GM19238 (cell line): ENCODE data around the gene F8.

Source experiments
- DNase-seq: peaks from one replicate; pipeline ENCODE4 v3.0.0; 2011; ENCODE audit warnings: low spot score; ENCODE audit not compliant: insufficient read length

The F8 gene

GRCh38 chrX:155022585-155022984, at the start of gene F8:
Gene F8 (minus strand): TSS chrX:155022723. CDS start chrX:155022552, 171 bp downstream.
- no peak for DNase-seq

- no peak for DNase-seq
These were observed 49.3 kb upstream of the F8 start for GRCh38 chrX:155071694-155072280.

- peak; percentile 82 for DNase-seq
These were observed 48.6 kb upstream of the F8 start, which contains the start of the genes BRCC3, CMC4 and MTCP1 for GRCh38 chrX:155070975-155071693. Gene BRCC3 (plus strand): TSS chrX:155071508. CDS start chrX:155071528, 20 bp downstream. Gene CMC4 (minus strand): TSS chrX:155071136. CDS start chrX:155064023, 7,113 bp downstream. Gene MTCP1 (minus strand): TSS chrX:155071136. CDS start chrX:155066010, 5,126 bp downstream.

GRCh38 chrX:155070663-155070974, 48.1 kb upstream of the F8 start:
- DNase-seq: peak; percentile 13

GRCh38 chrX:155070038-155070437, 47.5 kb upstream of the F8 start:
- no peak for DNase-seq

- DNase-seq: no peak
These were observed 46.9 kb upstream of the F8 start for GRCh38 chrX:155069414-155069813.

GRCh38 chrX:155068165-155068564, 45.6 kb upstream of the F8 start:
- DNase-seq: no peak

- DNase-seq: no peak
These were observed 42.7 kb upstream of the F8 start for GRCh38 chrX:155065035-155065734.

GRCh38 chrX:155061760-155062159, 39.2 kb upstream of the F8 start:
- no peak for DNase-seq

- peak; percentile 23 for DNase-seq
These were observed 34.6 kb upstream of the F8 start for GRCh38 chrX:155056877-155057792.

- no peak for DNase-seq
These were observed 33.9 kb upstream of the F8 start for GRCh38 chrX:155056471-155056870.

GRCh38 chrX:155055494-155055893, 33.0 kb upstream of the F8 start:
- no peak for DNase-seq

- no peak for DNase-seq
These were observed 31.7 kb upstream of the F8 start for GRCh38 chrX:155054255-155054654.

- DNase-seq: no peak
These were observed 31.1 kb upstream of the F8 start for GRCh38 chrX:155053656-155054055.

- no peak for DNase-seq
These were observed 30.4 kb upstream of the F8 start for GRCh38 chrX:155052738-155053498.

- no peak for DNase-seq
These were observed 26.6 kb upstream of the F8 start for GRCh38 chrX:155048977-155049619.

GRCh38 chrX:155046811-155047528, 24.4 kb upstream of the F8 start:
- DNase-seq: no peak

GRCh38 chrX:155046129-155046810, 23.7 kb upstream of the F8 start:
- DNase-seq: no peak

GRCh38 chrX:155035688-155036087, 13.2 kb upstream of the F8 start:
- no peak for DNase-seq
